Right renal pelvis (tissue), 4 donors: Measurements from ENCODE around the gene PARP1. TPM values are rescaled to one million over a fixed set of nuclear protein-coding genes. Genes with fewer than 3 reads are reported as not detected.
"Not testable (repeated sequence)": the region's sequence is repeated elsewhere in the genome, so short reads cannot be mapped to it uniquely, and the experiment has no call there.

ENCODE experiments used
- DNase-seq, 4 donors: peaks; one replicate each; pipeline ENCODE4 v3.0.0-alpha.2; 2013; ENCODE audit warnings: low read depth in 4 of 4, low spot score in 3 of 4, missing footprints in 1 of 4
- polyA plus RNA-seq, 4 donors: library from polyadenylated mRNA; unstranded; fragments of 120-200 nt; gene quantifications; one replicate each; pipeline ENCODE4 v1.2.1, GENCODE V29; 2013; ENCODE audit not compliant: insufficient read length in 4 of 4

Gene PARP1
- polyA plus RNA-seq, 4 donors = 121 to 133 (median 124) TPM

- no peak for DNase-seq
Observed at GRCh38 chr1:226429858-226430715, 22.2 kb upstream of the PARP1 start.

GRCh38 chr1:226428791-226429461, 21.0 kb upstream of the PARP1 start:
- no peak for DNase-seq

GRCh38 chr1:226428348-226428747, 20.5 kb upstream of the PARP1 start:
- DNase-seq = no peak

- no peak for DNase-seq
Observed at GRCh38 chr1:226427131-226427530, 19.2 kb upstream of the PARP1 start.

- not testable (repeated sequence) for DNase-seq
Observed at GRCh38 chr1:226426395-226426794, 18.5 kb upstream of the PARP1 start.

GRCh38 chr1:226425431-226426031, 17.6 kb upstream of the PARP1 start:
- DNase-seq = no peak

- DNase-seq = no peak
Observed at GRCh38 chr1:226425004-226425378, 17.1 kb upstream of the PARP1 start.

GRCh38 chr1:226424221-226425003, 16.5 kb upstream of the PARP1 start:
- DNase-seq = peak; percentile 49 to 74 (median 60)

- DNase-seq = no peak
Observed at GRCh38 chr1:226422478-226422877, 14.6 kb upstream of the PARP1 start.

GRCh38 chr1:226420897-226421296, 13.0 kb upstream of the PARP1 start:
- no peak for DNase-seq

GRCh38 chr1:226420328-226420727, 12.4 kb upstream of the PARP1 start:
- DNase-seq = no peak

- DNase-seq = no peak
Observed at GRCh38 chr1:226419284-226420029, 11.6 kb upstream of the PARP1 start.

- DNase-seq = no peak
Observed at GRCh38 chr1:226417830-226418546, 10.1 kb upstream of the PARP1 start.

GRCh38 chr1:226417350-226417749, 9.5 kb upstream of the PARP1 start:
- DNase-seq = no peak

- DNase-seq = no peak
Observed at GRCh38 chr1:226414098-226414698, 6.3 kb upstream of the PARP1 start.

- DNase-seq = no peak
Observed at GRCh38 chr1:226411619-226412018, 3.7 kb upstream of the PARP1 start.

- no peak for DNase-seq
Observed at GRCh38 chr1:226410958-226411357, 3.1 kb upstream of the PARP1 start.

GRCh38 chr1:226409392-226409791, 1.5 kb upstream of the PARP1 start:
- DNase-seq = no peak
